ENCODE measurements around the gene GATD1. TPM values are rescaled to one million over a fixed set of nuclear protein-coding genes. Genes with fewer than 3 reads are reported as not detected.

Gene GATD1
- total RNA-seq, 2 donors from 2014 or later: 13.3 to 29.8 TPM

DNA sequence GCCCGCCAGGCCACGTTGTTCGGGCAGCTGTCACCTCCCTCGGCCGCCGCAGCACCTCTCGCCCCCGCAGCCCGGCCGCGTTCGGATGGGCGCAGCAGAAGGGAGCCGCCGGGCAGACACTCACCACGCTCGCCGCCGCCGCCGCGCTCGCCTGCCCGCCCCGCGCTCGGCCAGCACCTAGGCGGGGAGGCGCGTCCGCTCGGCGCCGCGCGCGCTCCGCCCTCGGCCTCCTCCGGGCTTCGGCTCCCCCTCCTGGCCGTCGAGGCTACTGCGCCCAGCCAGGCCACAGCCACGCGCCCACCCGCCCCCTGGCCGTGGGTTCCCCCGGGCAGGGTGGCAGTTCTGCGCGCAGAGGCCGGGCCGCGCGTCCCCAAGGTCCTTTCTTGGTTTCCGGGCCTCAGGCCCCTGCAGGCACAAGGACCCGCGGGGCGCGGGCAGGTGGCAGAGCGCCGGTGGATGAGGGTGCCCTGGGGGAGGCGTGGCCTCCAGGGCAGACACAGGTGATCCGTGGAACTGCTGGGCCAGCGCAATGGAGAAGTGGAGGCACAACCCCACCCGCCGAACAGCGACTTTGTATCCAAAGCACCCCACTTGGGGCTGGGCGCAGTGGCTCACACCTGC is 20.9 kb upstream of the GATD1 start, which contains the start of gene SLC25A22:
Gene SLC25A22 (minus strand): TSS at position 189 of the 621 bp plus-strand sequence. CDS start 3,275 bp downstream, outside the sequence.
- peak within 1 kb of the TSS; percentile 59 to 68 for H3K4me3 ChIP-seq
- TF ChIP-seq, protein P1, sequence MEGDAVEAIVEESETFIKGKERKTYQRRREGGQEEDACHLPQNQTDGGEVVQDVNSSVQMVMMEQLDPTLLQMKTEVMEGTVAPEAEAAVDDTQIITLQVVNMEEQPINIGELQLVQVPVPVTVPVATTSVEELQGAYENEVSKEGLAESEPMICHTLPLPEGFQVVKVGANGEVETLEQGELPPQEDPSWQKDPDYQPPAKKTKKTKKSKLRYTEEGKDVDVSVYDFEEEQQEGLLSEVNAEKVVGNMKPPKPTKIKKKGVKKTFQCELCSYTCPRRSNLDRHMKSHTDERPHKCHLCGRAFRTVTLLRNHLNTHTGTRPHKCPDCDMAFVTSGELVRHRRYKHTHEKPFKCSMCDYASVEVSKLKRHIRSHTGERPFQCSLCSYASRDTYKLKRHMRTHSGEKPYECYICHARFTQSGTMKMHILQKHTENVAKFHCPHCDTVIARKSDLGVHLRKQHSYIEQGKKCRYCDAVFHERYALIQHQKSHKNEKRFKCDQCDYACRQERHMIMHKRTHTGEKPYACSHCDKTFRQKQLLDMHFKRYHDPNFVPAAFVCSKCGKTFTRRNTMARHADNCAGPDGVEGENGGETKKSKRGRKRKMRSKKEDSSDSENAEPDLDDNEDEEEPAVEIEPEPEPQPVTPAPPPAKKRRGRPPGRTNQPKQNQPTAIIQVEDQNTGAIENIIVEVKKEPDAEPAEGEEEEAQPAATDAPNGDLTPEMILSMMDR (IDR thresholded peaks at IDR 0.05): peak; percentile 83 to 95
- H3K27me3 ChIP-seq: no peaks in the 10 kb centered on the region
- H3K9me3 ChIP-seq: no peaks in the 10 kb centered on the region
- peaks cover 0 to 37% of the 10 kb centered on the region in 2 donors for H3K4me1 ChIP-seq
- H3K36me3 ChIP-seq: no peaks in the 10 kb centered on the region
- no peak for DNase-seq (ENCODE audit: low spot score)
- H3K27ac ChIP-seq: peak within 1 kb of the TSS; percentile 69 to 86

DNA sequence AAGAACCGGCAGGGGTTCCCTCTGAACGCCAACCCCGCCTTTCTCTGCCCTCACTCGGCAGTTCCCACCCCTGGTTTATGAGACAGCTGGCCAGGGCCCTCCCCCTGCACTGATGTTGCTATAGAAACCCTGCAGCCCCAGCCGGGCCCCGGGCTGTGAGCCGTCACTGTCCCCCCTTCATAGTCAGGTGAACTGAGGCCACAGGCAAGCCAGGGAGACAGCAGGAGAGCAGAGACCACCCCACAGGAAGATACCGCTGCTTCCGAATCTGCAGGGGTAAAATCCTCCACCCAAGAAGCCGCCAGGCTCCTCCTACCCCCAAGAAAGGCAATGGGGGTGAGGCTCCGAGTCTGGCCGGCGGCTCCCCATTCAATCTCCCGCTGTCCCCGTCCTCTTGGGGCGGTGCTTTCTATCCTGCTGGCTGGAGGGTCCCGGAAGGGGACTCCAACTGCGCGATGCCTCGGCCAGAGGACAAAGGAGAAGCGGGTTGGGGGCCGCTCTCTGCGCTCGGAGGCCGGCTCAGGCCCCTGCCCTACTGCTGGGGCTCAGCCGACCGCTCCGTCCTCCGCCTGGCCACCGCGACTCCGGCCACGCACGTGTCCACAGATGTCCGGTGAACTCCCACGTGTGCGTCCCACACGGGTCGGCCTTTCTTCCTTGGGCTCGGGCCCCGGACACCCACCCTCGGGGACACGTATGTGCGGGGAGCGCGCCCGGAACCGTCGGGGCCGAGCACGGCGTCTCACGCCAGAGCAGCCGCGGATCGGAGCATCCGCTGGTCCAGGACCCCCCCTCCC is 20.2 kb upstream of the GATD1 start:
- Histone ChIP-seq H3K27me3 (no peaks in the 10 kb centered on the region), H3K27ac (peak overlapping the region; percentile 69 to 86), H3K36me3 (no peaks in the 10 kb centered on the region), H3K9me3 (no peaks in the 10 kb centered on the region), H3K4me1 (peaks cover 0 to 37% of the 10 kb centered on the region in 2 donors), H3K4me3 (peak overlapping the region; percentile 59 to 68)
- peak; percentile 78 for DNase-seq (ENCODE audit: low spot score)
- TF ChIP-seq, protein P1 (IDR thresholded peaks at IDR 0.05): no peak

DNA sequence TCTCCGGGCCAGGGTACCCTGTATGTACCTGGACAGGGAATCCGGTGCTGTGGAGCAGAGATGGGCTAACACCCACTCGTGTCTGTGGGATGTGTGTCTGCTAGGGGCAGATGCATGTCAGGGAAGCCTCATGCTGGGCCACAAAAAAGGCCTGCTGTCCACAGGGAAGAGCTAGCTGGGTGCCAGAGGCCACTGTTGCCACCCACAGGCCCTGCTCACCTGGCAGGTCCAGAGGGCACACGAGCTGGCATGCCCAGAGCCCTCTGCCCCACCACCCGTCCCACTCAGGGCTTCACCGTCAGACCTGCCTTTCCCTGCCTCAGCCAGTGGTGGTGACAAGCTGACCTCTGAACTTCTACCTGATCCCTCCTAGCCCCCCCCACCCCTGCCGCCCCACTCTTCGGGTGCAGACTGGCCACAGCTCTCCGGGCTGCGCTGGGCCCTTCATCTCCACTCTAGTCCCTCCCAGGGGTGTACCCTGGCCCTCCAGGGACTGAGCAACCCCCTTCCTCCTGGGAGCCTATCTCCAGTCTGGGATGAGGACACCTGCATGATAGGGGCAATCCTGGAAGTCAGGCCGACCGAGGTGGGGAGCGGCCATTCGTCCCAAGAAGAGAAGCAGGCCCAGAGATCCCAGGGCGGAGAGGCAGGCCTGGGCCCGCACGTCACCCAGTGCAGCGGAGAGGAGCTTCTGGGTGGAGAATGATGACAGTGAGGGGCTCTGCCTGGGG is 19.4 kb upstream of the GATD1 start:
- TF ChIP-seq, protein P1 (IDR thresholded peaks at IDR 0.05): no peak
- H3K9me3 ChIP-seq: no peaks in the 10 kb centered on the region
- H3K36me3 ChIP-seq: no peaks in the 10 kb centered on the region
- DNase-seq (ENCODE audit: low spot score): no peak
- H3K27me3 ChIP-seq: no peaks in the 10 kb centered on the region
- H3K27ac ChIP-seq: peak overlapping the region; percentile 69 to 86
- peak overlapping the region; percentile 59 to 68 for H3K4me3 ChIP-seq
- peaks cover 0 to 37% of the 10 kb centered on the region in 2 donors for H3K4me1 ChIP-seq

DNA sequence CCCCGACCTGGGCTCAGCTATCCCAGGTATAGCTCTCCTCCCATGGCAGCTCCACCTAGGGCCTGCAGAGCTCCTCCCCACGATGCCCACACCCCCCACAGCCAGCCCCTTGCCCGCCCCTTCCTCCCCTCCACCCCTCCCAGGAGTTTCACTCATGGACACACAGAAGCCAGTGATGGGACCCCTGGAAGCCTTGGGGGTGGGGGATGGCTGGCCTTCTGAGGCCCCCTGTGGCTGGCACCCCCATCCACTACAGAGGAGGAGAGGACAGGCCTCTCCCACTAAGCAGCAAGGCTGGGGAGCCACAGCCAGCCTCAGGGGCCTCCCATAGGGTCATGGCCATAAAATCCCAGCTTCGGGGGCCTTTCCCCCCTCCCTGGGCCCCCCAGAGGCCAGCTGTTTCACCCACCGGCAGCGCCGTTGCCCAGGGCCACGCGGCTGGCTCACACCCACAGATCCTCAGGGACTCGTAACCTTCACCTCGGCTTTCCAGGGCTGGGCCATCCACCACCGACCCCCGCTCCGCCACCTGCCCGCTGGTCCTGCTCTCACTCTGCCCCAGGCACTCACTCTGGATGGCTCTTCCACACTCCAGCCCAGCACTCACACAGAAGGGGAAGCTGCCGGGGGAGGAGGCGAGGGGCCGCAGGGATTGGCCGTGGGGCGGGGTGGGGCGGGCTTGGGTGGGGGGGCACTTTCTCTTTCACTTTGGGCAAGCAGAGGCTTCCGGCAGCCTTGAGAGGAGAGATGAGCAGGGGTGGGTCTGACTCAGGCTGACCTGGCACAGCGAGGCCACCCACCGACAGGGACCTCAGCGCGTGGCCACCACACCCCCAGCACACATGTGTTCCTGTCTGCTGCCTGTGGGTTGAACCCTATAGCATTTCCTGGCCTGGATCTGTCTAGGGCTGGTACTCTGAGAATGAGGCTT is 18.6 kb upstream of the GATD1 start:
- Histone ChIP-seq H3K4me3 (peak overlapping the region; percentile 59 to 68), H3K27me3 (no peaks in the 10 kb centered on the region), H3K4me1 (peaks cover 0 to 37% of the 10 kb centered on the region in 2 donors), H3K36me3 (no peaks in the 10 kb centered on the region), H3K9me3 (no peaks in the 10 kb centered on the region), H3K27ac (peak overlapping the region; percentile 69 to 86)
- DNase-seq (ENCODE audit: low spot score): peak; percentile 78
- TF ChIP-seq, protein P1 (IDR thresholded peaks at IDR 0.05): no peak

Data from right atrium auricular region (tissue), 2 donors.